A549 treated with AZD9567 at 1 μM for 4 hours (cell line): ENCODE data around the gene CHRM3. TPM values are rescaled to one million over a fixed set of nuclear protein-coding genes. Genes with fewer than 3 reads are reported as not detected.

Experiments
- total RNA-seq: library from RNA; stranded (reverse); fragments of 200-300 nt; extraction: Qiagen RNA extraction; gene quantifications from 5 replicates; pipeline ENCODE4 v1.2.3, GENCODE V29; 2022; ENCODE audit not compliant: insufficient read depth

The CHRM3 gene
- total RNA-seq, result 0.05 to 0.06 TPM (median 0.05 TPM) in 4 of 5 replicates, not detected in the other

DNA sequence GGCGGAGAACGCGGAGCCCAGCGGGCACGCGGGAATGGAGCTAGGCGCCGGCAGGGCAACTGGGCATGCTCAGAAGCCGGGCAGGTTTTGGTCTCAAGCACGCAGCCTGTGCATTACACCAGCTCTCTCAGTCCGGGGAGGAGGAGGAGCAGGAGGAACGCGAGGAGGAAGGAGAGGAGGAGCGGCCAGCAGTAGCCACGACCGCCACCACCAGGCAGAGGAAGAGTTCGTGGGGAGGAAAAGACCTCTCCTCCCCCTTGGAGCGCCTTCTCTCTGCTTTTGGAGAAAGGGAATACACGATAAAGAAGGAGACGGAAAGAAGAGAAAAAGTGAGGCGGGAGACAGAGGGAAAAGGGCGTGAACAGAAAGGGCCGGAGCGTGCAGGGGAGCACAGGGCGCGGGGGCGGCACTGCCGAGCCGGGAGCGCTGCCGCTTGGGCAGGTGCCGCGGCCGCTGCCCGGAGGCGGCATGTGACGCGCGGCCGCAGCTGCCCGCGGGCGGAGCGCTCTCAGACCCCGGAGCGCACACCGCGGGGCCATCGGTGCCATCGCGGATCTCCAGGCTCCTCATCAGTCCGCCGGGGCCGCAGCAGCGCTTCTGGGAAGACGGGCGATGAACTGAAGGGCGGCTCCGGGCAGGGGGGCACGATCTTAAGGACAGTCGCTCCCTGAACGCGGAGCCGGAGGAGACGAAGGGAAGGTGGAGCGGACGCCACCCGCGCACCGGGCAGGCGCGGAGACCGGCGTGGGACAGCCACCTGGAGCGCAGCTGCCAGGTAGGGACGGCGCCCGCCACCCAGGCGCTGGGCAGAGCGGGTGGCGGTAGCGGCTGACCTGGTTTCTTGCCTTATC is at the start of gene CHRM3:
CHRM3 (plus strand) TSS at position 116 of the 851 bp plus-strand sequence. CDS start 520,884 bp downstream, outside the sequence.

